Epithelial cell of esophagus (primary cell): ENCODE data around the gene CFAP61.

ENCODE experiments used
- DNase-seq: peaks from one replicate; pipeline ENCODE4 v3.0.0; 2010; ENCODE audit warnings: low read depth
- H3K4me3 ChIP-seq: 2 replicates; pipeline ENCODE4 v1.5.1; 2011; ENCODE audit warnings: mild to moderate bottlenecking, low read length, control low read depth
- CTCF ChIP-seq: IDR thresholded peaks from 2 replicates; pipeline ENCODE4 v1.5.1; 2011; ENCODE audit warnings: low read depth, mild to moderate bottlenecking, low read length, control low read depth, inconsistent platforms; ENCODE audit not compliant: insufficient read depth; ENCODE audit errors: missing control alignments

CFAP61 gene

GRCh38 chr20:20037960-20038359 lies 14.4 kb upstream of the CFAP61 start:
- no peak for DNase-seq
- H3K4me3 ChIP-seq, result no peak overlapping the region
- TF ChIP-seq CTCF, result no peak

- no peak for DNase-seq
- H3K4me3 ChIP-seq, result no peak overlapping the region
- TF ChIP-seq CTCF, result no peak
Observed at GRCh38 chr20:20038586-20038985, 13.7 kb upstream of the CFAP61 start.

DNA sequence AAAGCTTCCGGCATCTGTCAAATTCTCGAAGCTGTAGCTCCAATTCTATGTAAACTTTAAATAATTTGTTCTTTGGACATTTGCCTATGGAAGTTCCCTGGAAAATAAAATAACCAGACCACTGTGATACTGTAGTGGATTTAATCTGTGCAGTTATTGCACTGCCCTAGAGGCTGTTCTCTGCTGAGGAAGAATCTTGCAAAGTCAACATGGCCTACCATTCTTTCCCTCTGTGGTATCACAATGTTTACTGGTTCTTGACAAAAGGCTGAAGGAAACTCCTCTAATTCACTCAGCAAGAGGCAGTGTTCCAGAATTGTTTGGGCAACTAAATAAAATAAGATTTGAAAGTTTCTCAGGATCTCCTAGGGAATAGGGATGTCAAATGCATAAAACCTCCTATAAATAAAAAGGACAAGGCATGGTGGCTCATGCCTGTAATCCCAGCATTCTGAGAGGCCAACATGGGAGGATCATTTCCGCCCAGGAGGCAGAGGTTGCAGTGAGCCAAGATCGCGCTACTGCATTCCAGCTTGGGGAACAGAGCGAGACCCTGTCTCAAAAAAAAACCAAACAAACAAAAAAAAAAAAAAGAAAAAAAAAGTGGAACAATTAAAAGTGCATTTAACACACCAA lies 12.5 kb upstream of the CFAP61 start:
- no peak for TF ChIP-seq CTCF
- H3K4me3 ChIP-seq, result no peak overlapping the region
- no peak for DNase-seq

GRCh38 chr20:20051767-20052073 lies 612 bp upstream of the CFAP61 start:
- no peak for DNase-seq
- peak overlapping the region; percentile 66 for H3K4me3 ChIP-seq
- no peak for TF ChIP-seq CTCF

DNA sequence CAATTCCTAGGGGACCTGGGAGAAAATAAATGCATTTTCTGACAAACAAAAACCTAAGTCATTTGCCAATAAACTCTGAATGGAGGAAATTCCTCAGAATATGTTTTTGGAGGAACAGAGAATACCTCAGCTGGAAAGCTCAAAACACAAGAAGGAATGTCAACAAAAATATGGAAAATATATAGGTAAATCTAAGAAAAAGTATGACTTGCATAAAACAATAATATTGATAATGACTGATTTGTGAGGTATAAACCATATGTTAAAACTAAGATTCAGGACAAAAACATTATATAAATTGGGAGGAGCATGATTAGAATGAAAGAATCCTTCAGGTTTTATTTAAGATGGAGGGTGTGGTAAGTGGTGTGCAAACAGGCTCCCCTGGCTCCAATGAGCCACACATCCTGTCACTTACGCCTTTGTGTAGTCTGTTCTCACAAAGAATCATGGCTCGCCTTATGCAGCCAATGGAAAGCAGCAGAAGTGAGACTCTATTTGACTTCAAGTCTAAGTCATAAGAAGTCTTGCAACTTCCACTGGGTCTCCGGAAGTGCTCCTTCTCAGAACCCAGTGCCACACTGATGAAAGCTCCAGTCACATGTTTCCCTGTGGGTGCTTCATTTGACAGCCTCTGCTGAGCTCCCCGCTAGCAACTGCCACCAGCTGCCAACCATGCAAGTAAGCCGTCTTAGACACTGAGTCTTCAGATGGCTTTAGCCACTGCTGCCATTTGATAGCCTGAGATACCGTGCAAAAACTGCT lies 8.1 kb downstream of the CFAP61 start:
- no peak overlapping the region for H3K4me3 ChIP-seq
- no peak for DNase-seq
- no peak for TF ChIP-seq CTCF

DNA sequence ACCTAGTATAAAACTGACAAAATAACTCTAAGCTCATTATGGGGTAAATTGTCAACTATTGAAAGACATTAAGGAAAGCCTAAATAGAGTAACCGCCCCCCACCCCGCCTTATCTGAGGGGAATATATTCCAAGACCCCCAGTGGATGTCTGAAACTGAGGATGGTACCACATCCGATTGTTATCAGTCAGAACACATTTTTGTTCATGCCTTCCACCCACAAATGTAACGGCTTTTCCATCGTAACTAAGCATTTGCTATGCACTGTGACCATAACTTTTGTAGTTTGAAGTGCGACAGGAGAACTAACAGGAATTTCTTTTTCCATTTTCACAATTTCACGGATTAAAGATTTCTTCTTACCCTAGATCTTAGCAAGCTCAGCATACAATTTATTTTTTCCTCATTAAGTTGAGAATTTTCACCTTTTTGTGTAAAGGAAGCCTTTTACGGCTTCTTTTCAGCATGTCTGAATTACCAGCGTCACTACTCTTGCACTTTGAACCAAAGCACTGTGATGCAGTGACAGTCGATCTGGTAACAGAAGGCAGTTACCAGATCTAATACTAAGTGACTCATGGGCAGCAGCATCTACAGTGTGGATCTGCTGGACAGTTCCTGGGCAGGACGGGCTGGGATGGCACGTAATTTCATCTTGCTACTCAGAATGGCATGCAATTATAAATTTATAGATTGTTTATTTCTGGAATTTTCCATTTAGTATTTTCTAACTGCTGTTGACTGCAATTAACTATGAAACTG lies 11.8 kb downstream of the CFAP61 start:
- TF ChIP-seq CTCF, result no peak
- no peak overlapping the region for H3K4me3 ChIP-seq

More for the DNA sequence above, 11.8 kb downstream of the CFAP61 start:
- peak; percentile 25 for DNase-seq
